ENCODE results near the gene SUSD3. TPM values are rescaled to one million over a fixed set of nuclear protein-coding genes. Genes with fewer than 3 reads are reported as not detected.

Gene SUSD3
- total RNA-seq, 1 experiment from 2014 or later: not detected

- no peak overlapping the region for H3K27ac ChIP-seq
- no peaks in the 10 kb centered on the region for H3K9me3 ChIP-seq (replicated peaks)
- H3K4me3 ChIP-seq: no peak overlapping the region
- no peaks in the 10 kb centered on the region for H3K27me3 ChIP-seq
- no peaks in the 10 kb centered on the region for H3K4me1 ChIP-seq
- H3K36me3 ChIP-seq: no peaks in the 10 kb centered on the region
- no peak for DNase-seq
Measured at GRCh38 chr9:93083592-93084470, 25.3 kb downstream of the SUSD3 start.

- Histone ChIP-seq H3K27ac (no peak overlapping the region), H3K9me3 (replicated peaks) (no peaks in the 10 kb centered on the region), H3K27me3 (no peaks in the 10 kb centered on the region), H3K4me1 (no peaks in the 10 kb centered on the region), H3K36me3 (no peaks in the 10 kb centered on the region), H3K4me3 (no peak overlapping the region)
- DNase-seq: no peak
Measured at GRCh38 chr9:93084471-93084881, 26.0 kb downstream of the SUSD3 start.

GRCh38 chr9:93085676-93086075, 27.2 kb downstream of the SUSD3 start:
- no peaks in the 10 kb centered on the region for H3K36me3 ChIP-seq
- no peak overlapping the region for H3K27ac ChIP-seq
- no peaks in the 10 kb centered on the region for H3K27me3 ChIP-seq
- no peaks in the 10 kb centered on the region for H3K4me1 ChIP-seq
- DNase-seq: no peak
- H3K9me3 ChIP-seq (replicated peaks): no peaks in the 10 kb centered on the region
- H3K4me3 ChIP-seq: no peak overlapping the region

DNA sequence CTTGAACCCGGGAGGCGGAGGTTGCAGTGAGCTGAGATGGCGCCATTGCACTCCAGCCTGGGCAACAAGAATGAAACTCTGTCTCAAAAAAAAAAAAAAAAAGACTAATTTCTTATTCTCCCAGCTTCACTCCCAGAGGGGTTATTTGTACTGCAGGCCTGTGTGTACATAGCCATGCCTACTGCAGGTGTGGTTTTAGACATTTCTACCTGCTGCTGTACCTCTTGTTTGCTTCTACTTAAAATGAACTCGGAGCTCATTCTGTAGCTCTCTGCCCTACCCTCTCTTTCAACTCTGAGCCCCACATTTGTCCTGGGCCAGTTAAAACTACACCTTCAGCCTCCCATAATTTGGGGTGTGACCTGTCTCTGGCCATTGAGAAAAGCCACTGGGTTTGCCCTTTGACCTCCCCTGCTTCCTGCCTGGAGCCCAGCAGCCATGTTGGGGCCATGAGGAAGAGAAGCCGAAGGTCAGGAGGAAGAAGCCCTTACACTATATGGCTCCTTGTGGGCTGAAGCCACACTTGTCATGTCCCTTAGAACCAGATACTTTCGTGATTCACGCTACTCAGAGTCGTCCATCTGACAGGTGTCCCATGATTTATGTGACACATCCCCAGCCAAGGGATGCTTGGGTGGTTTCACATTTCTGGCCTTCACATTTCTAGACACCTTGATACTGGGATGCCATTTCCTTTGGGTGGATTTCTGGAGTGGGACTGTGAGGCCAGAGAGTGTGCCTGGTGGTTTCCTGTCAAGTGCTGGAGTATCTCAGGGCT, 28.1 kb downstream of the SUSD3 start:
- Histone ChIP-seq H3K9me3 (replicated peaks) (no peaks in the 10 kb centered on the region), H3K27me3 (no peaks in the 10 kb centered on the region), H3K36me3 (no peaks in the 10 kb centered on the region), H3K4me3 (no peak overlapping the region), H3K4me1 (no peaks in the 10 kb centered on the region), H3K27ac (no peak overlapping the region)
- no peak for DNase-seq

DNA sequence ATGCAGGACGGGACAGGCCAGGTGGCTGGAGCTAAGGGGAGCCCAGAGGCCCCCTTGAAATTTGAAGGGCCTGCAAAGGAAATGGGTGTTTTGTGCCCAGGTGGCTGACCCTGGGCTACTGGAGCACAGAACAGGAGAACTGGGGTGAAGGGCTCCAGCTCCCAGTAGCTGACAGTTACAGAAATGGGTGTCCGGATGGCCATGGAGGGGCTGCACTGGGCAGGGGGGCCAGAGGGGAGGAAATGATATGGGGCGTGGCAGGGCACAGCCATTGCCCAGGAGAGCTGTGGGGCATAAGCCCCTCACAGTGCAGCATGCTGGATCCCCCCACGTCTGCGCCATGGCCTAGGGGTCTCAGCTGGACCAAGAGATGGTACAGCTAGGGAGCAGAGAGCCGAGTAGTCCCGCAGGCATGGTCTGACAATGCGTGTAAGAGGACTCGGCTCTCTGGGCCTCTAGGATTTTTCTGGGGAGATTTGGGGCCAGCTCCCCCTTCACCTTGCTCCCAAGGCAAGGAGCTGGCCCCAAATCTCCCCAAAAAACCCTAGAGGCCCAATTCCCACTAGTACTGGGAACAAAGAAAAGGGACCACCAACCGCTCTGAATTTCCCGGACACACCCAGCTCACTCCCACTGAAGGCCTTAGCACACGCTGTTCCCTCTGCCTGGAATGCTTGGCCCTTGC, 29.6 kb downstream of the SUSD3 start:
- H3K27ac ChIP-seq: no peak overlapping the region
- H3K4me3 ChIP-seq: no peak overlapping the region
- no peaks in the 10 kb centered on the region for H3K4me1 ChIP-seq
- DNase-seq: no peak
- no peaks in the 10 kb centered on the region for H3K36me3 ChIP-seq
- no peaks in the 10 kb centered on the region for H3K9me3 ChIP-seq (replicated peaks)
- H3K27me3 ChIP-seq: no peaks in the 10 kb centered on the region

GRCh38 chr9:93088656-93089015, 30.1 kb downstream of the SUSD3 start:
- no peaks in the 10 kb centered on the region for H3K4me1 ChIP-seq
- no peaks in the 10 kb centered on the region for H3K9me3 ChIP-seq (replicated peaks)
- no peak overlapping the region for H3K4me3 ChIP-seq
- H3K27ac ChIP-seq: no peak overlapping the region
- DNase-seq: no peak
- H3K36me3 ChIP-seq: no peaks in the 10 kb centered on the region
- no peaks in the 10 kb centered on the region for H3K27me3 ChIP-seq

GRCh38 chr9:93089024-93089423, 30.5 kb downstream of the SUSD3 start:
- no peak for DNase-seq
- no peaks in the 10 kb centered on the region for H3K9me3 ChIP-seq (replicated peaks)
- no peak overlapping the region for H3K4me3 ChIP-seq
- no peaks in the 10 kb centered on the region for H3K36me3 ChIP-seq
- no peak overlapping the region for H3K27ac ChIP-seq
- no peaks in the 10 kb centered on the region for H3K4me1 ChIP-seq
- no peaks in the 10 kb centered on the region for H3K27me3 ChIP-seq

- H3K4me3 ChIP-seq: no peak overlapping the region
- no peaks in the 10 kb centered on the region for H3K27me3 ChIP-seq
Measured at GRCh38 chr9:93089481-93089991, 31.0 kb downstream of the SUSD3 start.

GRCh38 chr9:93090091-93090655, 31.7 kb downstream of the SUSD3 start:
- Histone ChIP-seq H3K36me3 (no peaks in the 10 kb centered on the region), H3K27me3 (no peaks in the 10 kb centered on the region), H3K9me3 (replicated peaks) (no peaks in the 10 kb centered on the region), H3K4me3 (no peak overlapping the region), H3K4me1 (peaks cover 3% of the 10 kb centered on the region; the same call in 1 of the 2 replicates), H3K27ac (no peak overlapping the region)
- DNase-seq: no peak

More at GRCh38 chr9:93089481-93089991, 31.0 kb downstream of the SUSD3 start:
- no peak for DNase-seq
- Histone ChIP-seq H3K36me3 (no peaks in the 10 kb centered on the region), H3K4me1 (no peaks in the 10 kb centered on the region), H3K9me3 (replicated peaks) (no peaks in the 10 kb centered on the region), H3K27ac (no peak overlapping the region)

DNA sequence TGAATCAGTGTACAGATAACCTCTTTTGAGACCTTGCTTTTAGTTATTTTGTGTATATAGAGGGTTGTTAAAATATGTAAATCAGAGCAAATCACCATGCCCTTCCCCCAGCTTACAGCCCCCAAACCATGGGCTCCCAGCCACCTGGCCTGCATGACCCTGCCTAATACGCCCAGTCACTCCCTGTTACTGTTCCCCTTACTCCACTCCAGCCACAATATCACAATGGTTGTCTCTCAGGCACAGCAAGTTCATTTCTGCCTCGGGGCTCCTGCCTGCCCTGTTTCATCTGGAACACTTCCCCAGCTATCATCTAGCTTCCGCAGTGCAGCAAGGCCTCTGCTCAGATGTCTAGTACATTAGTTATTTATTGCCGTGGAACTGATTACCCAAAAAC, 32.6 kb downstream of the SUSD3 start:
- Histone ChIP-seq H3K36me3 (no peaks in the 10 kb centered on the region), H3K4me3 (no peak overlapping the region), H3K27me3 (no peaks in the 10 kb centered on the region), H3K4me1 (peaks cover 3% of the 10 kb centered on the region; the same call in 1 of the 2 replicates), H3K9me3 (replicated peaks) (no peaks in the 10 kb centered on the region), H3K27ac (no peak overlapping the region)
- DNase-seq: no peak

DNA sequence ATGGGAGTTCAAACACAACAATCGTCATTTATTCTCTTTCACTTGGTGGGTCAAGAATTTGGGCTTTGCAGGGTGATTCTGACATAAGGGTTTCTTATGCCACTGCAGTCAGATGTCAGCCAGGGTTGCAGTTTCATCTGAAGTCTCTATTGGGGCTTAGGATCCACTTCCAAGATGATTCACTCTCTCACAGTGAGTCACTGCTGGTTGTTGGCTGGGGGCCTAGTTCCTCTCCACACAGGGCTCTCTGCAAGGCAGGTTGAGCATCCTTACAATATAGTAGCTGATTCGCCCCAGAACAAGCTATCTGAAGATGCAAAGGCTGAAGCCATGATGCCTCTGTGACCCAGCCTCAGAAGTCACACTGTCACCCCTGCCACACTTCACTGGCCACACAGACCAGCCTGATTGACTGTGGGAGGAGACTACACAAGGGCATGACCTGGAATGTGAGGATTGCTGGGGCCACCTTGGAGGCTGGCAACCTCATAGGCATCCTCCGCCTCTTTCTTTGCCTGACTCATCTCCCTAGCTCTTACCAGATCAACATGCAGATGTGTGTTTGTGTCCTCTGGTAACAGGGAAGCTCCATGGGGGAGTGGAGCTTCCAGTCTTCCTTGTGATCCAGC, 33.1 kb downstream of the SUSD3 start:
- Histone ChIP-seq H3K27ac (no peak overlapping the region), H3K27me3 (no peaks in the 10 kb centered on the region), H3K4me1 (peaks cover 3% of the 10 kb centered on the region; the same call in 1 of the 2 replicates), H3K36me3 (no peaks in the 10 kb centered on the region), H3K9me3 (replicated peaks) (no peaks in the 10 kb centered on the region), H3K4me3 (no peak overlapping the region)
- no peak for DNase-seq

GRCh38 chr9:93092251-93092991, 33.9 kb downstream of the SUSD3 start:
- H3K27ac ChIP-seq: no peak overlapping the region
- DNase-seq: no peak

GRCh38 chr9:93093127-93093876, 34.8 kb downstream of the SUSD3 start:
- no peak for DNase-seq
- H3K4me3 ChIP-seq: no peak overlapping the region
- H3K36me3 ChIP-seq: no peaks in the 10 kb centered on the region
- H3K27ac ChIP-seq: no peak overlapping the region
- no peaks in the 10 kb centered on the region for H3K27me3 ChIP-seq
- H3K9me3 ChIP-seq (replicated peaks): no peaks in the 10 kb centered on the region
- peaks cover 19% of the 10 kb centered on the region for H3K4me1 ChIP-seq

More at GRCh38 chr9:93092251-93092991, 33.9 kb downstream of the SUSD3 start:
- no peak overlapping the region for H3K4me3 ChIP-seq
- H3K27me3 ChIP-seq: no peaks in the 10 kb centered on the region
- H3K36me3 ChIP-seq: no peaks in the 10 kb centered on the region
- H3K4me1 ChIP-seq: peaks cover 10% of the 10 kb centered on the region
- H3K9me3 ChIP-seq (replicated peaks): no peaks in the 10 kb centered on the region
